Activated effector memory CD4-positive, alpha-beta T cell treated with Interleukin-2 at 50 U/mL for 16 hours (primary cell): ENCODE data around the gene RETN.

Experiments
- DNase-seq: peaks from one replicate; pipeline ENCODE4 v3.0.0-alpha.2; 2020

Gene RETN

GRCh38 chr19:7661744-7662538 is 6.9 kb upstream of the RETN start:
- no peak for DNase-seq

DNA sequence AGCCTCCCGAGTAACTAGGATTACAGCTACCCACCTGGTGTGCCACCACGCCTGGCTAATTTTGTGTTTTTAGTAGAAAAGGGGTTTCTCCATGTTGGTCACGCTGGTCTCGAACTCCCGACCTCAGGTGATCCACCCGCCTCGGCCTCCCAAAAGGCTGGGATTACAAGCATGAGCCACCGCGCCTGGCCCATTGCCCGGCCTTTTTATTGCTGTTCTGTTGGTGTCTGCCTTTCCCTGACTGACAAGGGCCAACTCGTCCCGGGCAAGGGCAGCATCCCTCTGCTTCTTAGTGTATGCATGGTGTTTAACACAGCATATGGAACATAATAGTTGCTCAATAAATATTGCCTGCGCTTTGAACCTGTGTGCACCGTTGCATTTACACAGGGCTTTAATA is 6.2 kb upstream of the RETN start:
- no peak for DNase-seq

- DNase-seq = no peak
Observed at GRCh38 chr19:7663706-7664105, 5.1 kb upstream of the RETN start.

GRCh38 chr19:7665076-7665475 is 3.8 kb upstream of the RETN start:
- no peak for DNase-seq

DNA sequence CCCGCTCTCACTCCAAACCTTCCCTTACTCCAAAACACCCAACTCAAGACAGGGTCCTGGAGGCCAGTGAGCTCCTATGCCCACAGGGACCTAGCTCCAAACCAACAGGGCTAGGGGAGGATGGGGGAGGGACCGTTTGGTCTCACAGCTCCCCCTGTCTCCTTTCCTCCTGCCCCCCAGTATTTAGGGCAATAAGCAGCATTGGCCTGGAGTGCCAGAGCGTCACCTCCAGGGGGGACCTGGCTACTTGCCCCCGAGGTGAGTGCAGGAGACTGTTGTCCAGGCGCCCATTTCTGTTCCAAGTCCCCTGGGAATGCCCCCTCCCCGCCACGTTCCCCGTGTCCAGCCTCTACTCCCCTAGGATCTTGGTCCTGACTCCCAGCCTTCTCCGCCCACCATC is 792 bp downstream of the RETN start:
- no peak for DNase-seq

- DNase-seq = no peak
Observed at GRCh38 chr19:7670150-7670783, 1.4 kb downstream of the RETN start.

- DNase-seq = no peak
Observed at GRCh38 chr19:7670790-7671189, 1.9 kb downstream of the RETN start.

- no peak for DNase-seq
Observed at GRCh38 chr19:7672522-7672921, 3.7 kb downstream of the RETN start.

DNA sequence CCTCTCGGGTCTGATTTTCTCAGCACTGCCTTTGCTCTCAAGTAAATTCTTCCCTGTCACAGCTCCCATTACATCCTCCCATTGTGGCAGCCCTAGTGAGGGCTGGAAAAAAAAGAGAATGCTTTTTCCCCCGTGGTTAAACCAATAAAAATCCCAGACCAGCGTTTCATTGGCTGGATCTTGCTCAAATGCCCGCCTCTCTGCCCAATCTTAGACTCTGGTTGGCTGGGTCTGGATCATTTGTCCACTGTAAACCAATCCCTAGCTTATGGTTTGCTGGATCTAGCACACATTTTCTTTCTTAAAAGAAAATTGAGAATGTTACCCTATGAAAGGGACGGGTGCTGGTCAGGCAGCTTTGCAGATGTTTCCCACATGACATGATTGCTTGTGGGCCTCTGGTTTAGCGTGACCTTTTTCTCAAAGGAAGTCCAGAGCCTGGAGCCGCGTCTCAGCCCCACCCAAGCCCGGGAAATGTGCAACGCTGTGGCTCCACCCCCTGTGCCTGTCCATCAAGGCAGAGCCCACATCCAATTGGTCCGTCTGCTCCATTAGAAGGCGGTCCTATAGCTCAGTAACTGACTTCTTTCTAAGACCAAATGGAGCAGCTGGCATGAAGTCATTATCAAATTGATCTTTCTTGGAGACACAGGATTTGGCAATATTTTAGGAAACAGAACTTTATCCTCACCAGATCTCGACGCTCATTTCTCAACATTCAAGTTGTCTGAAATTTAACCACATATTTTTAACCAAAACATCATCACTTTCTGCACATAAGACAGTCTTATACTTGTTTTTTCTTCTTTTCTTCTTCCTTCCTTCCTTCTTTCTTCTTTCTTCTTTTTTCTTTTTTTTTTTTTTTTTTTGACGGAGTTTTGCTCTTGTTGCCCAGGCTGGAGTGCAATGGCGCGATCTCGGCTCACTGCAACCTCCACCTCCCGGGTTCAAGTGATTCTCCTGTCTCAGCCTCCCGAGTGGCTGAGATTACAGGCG is 5.5 kb downstream of the RETN start:
- no peak for DNase-seq

GRCh38 chr19:7676376-7676775 is 7.5 kb downstream of the RETN start:
- no peak for DNase-seq

DNA sequence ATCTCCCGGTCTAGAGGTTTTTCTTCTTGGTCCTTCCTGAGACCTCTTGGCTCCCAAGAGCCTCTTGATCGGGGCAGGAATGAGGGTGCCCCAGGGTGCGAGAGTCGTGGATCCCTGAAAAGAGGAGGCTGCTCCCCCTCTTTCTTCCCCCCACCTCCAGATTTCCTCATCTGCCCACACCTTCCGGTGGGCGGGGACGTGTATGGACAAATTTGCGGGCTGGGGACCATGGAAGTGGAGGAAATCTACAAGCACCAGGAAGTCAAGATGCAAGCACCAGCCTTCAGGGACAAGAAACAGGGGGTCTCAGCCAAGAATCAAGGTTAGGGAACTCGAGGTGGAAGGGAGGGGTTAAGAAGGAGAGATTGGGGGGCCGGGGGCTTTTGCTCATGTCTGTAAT is 8.0 kb downstream of the RETN start, which contains the start of gene MCEMP1:
MCEMP1 (plus strand) TSS at position 237 of the 400 bp plus-strand sequence; CDS start at position 268, 31 bp downstream.
- no peak for DNase-seq

- no peak for DNase-seq
Observed at GRCh38 chr19:7677669-7678311, 8.9 kb downstream of the RETN start.

DNA sequence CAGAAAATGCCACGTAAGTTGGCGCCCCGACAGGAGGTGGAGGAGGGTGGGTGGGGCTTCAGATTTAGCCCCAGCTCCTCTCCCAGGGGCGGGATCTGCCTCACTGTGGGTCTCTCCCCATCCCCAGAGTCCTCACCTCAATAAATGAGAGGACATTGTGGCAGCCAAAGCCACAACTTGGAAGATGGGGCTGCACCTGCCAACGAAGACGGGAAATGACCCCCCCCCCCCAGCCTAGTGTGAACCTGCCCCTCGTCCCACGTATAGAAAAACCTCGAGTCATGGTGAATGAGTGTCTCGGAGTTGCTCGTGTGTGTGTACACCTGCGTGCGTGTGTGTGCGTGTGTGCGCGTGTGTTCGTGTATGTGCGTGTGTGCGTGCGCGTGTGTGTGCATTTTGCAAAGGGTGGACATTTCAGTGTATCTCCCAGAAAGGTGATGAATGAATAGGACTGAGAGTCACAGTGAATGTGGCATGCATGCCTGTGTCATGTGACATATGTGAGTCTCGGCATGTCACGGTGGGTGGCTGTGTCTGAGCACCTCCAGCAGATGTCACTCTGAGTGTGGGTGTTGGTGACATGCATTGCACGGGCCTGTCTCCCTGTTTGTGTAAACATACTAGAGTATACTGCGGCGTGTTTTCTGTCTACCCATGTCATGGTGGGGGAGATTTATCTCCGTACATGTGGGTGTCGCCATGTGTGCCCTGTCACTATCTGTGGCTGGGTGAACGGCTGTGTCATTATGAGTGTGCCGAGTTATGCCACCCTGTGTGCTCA is 10.3 kb downstream of the RETN start:
- peak; percentile 54 for DNase-seq

DNA sequence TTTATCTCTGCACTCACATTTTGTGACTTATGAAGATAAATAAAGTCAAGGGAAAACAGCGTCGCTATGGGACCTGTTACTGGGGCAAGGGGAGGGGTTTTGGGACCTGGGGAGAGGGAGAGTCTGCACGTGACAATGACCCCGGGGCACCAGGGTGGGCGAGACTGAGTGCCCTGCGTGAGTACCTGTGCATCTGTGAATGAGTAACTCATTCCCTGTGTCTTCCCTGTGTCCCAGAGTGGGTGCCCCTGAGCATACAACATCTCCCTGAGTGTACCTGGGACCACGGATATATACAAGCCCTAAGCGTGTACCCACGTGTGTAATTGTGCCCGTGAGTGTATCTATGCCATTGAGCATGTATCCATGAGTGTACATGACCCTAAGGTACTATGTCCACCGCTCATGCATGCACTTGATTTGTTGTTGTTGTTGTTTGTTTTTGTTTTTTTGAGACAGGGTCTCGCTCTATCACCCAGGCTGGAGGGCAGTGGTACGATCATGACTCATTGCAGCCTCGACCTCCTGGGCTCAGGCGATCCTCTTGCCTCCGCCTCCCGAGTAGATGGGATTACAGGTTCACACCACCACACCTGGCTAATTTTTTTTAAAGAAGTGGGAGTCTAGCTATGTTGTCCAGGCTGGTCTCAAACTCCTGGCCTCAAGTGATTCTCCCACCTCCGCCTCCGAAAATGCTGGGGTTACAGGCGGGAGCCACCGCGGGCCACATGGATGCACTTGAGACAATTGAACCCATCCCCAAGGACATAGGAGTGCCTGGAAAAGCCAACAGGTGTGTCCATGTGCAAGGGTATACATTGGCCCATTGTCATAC is 11.1 kb downstream of the RETN start:
- DNase-seq = no peak

DNA sequence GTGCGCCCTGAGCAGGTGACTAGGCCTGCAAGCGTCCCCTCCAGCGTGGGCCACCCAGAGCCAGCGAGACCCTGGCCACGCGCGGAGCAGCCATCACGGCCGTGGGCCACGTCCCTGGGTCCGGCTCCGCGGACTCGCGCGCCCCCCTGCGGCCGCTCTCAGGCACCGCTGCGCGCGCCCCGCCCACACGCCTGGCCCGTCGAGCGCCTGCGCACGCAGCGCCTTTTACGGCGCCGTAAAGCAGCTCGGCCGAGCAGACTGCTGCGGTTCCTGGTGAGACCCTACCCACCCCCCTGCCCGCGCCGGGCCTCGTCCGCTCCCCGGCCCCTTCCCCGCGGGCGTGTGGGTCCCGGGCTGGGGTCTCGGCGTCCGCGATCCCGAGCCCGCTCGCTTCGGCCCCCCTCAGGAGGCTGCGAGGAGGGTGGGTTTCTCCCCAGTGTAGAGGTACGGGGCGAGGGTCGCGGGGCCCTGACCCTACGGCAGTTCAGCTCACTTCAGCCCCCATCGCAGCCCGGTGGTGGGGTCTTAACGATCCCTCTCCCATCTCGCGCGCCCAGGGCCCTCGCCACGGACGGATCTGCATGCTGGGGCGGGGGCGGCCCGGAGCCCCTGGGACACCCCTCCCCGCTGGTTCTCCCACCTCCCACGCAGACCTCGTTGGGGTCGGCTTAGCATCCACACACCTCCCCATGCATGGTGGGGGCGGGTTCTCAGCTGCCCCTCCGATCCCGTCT is 11.9 kb downstream of the RETN start, which contains the start of gene TRAPPC5:
TRAPPC5 (plus strand) TSS at position 228 of the 734 bp plus-strand sequence. CDS start 1,421 bp downstream, outside the sequence.
- peak; percentile 83 for DNase-seq

GRCh38 chr19:7681340-7682174 is 12.7 kb downstream of the RETN start:
- DNase-seq = peak; percentile 68

DNA sequence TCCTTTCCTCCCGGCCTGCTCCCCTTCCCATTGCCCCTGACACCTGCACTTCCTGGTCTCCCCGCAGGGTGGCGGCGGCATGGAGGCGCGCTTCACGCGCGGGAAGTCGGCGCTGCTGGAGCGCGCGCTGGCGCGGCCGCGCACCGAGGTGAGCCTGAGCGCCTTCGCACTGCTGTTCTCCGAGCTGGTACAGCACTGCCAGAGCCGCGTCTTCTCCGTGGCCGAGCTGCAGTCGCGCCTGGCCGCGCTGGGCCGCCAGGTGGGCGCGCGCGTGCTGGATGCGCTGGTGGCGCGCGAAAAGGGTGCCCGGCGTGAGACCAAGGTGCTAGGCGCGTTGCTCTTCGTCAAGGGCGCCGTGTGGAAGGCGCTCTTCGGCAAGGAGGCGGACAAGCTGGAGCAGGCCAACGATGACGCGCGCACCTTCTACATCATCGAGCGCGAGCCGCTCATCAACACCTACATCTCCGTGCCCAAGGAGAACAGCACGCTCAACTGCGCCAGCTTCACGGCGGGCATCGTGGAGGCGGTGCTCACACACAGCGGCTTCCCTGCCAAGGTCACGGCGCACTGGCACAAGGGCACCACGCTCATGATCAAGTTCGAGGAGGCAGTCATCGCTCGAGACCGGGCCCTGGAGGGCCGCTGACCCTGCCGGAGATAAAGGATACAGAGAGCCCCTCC is 13.5 kb downstream of the RETN start:
- no peak for DNase-seq
